Measurements from ENCODE around the gene PLET1. TPM values are rescaled to one million over a fixed set of nuclear protein-coding genes. Genes with fewer than 3 reads are reported as not detected.

Gene PLET1
- total RNA-seq, 6 donors from 2014 or later, result not detected

- Histone ChIP-seq H3K9me3 (no peaks in the 10 kb centered on the region), H3K4me1 (peaks cover 0 to 4% (median under 1%) of the 10 kb centered on the region in 4 donors), H3K27ac (no peak overlapping the region), H3K27me3 (no peaks in the 10 kb centered on the region), H3K36me3 (no peaks in the 10 kb centered on the region), H3K4me3 (no peak overlapping the region)
- ATAC-seq (ENCODE audit: low FRiP score in 2 of 2) (no peak), DNase-seq (no peak)
- WGBS, 2 donors, result 82 to 96% methylated on average over 1 of the region's 1 CpG
- no peak for TF ChIP-seq CTCF (IDR thresholded peaks at IDR 0.05)
- no peak for TF ChIP-seq POLR2A (IDR thresholded peaks at IDR 0.05)
- no peak for TF ChIP-seq EP300 (IDR thresholded peaks at IDR 0.05)
- TF ChIP-seq POLR2AphosphoS5 (IDR thresholded peaks at IDR 0.05), result no peak
Observed at GRCh38 chr11:112216561-112217105, 44.0 kb downstream of the PLET1 start.

GRCh38 chr11:112215621-112216020 lies 45.0 kb downstream of the PLET1 start:
- Histone ChIP-seq H3K27ac (no peak overlapping the region), H3K27me3 (no peaks in the 10 kb centered on the region), H3K9me3 (no peaks in the 10 kb centered on the region), H3K4me3 (no peak overlapping the region), H3K36me3 (no peaks in the 10 kb centered on the region), H3K4me1 (peaks cover 0 to 4% (median 0%) of the 10 kb centered on the region in 4 donors)
- 84 to 87% methylated on average over 6 of the region's 6 CpGs for WGBS, 2 donors
- DNase-seq (no peak), ATAC-seq (ENCODE audit: low FRiP score in 2 of 2) (no peak)
- TF ChIP-seq CTCF (IDR thresholded peaks at IDR 0.05) (no peak), EP300 (IDR thresholded peaks at IDR 0.05) (no peak), POLR2A (IDR thresholded peaks at IDR 0.05) (no peak), POLR2AphosphoS5 (IDR thresholded peaks at IDR 0.05) (no peak)

GRCh38 chr11:112213753-112214152 lies 46.9 kb downstream of the PLET1 start:
- Histone ChIP-seq H3K4me3 (no peak overlapping the region), H3K27me3 (no peaks in the 10 kb centered on the region), H3K27ac (no peak overlapping the region), H3K4me1 (no peaks in the 10 kb centered on the region), H3K9me3 (no peaks in the 10 kb centered on the region), H3K36me3 (no peaks in the 10 kb centered on the region)
- DNase-seq, result no peak
- WGBS, 2 donors, result 73 to 90% methylated on average over 4 of the region's 4 CpGs
- no peak for ATAC-seq (ENCODE audit: low FRiP score in 2 of 2)
- no peak for TF ChIP-seq POLR2A (IDR thresholded peaks at IDR 0.05)
- TF ChIP-seq CTCF (IDR thresholded peaks at IDR 0.05), result no peak
- TF ChIP-seq EP300 (IDR thresholded peaks at IDR 0.05), result no peak
- TF ChIP-seq POLR2AphosphoS5 (IDR thresholded peaks at IDR 0.05), result no peak

GRCh38 chr11:112212710-112213109 lies 48.0 kb downstream of the PLET1 start:
- Histone ChIP-seq H3K27ac (no peak overlapping the region), H3K4me1 (no peaks in the 10 kb centered on the region), H3K27me3 (no peaks in the 10 kb centered on the region), H3K36me3 (no peaks in the 10 kb centered on the region), H3K4me3 (no peak overlapping the region), H3K9me3 (no peaks in the 10 kb centered on the region)
- TF ChIP-seq POLR2AphosphoS5 (IDR thresholded peaks at IDR 0.05), result no peak
- no peak for TF ChIP-seq POLR2A (IDR thresholded peaks at IDR 0.05)
- TF ChIP-seq EP300 (IDR thresholded peaks at IDR 0.05), result no peak
- no peak for TF ChIP-seq CTCF (IDR thresholded peaks at IDR 0.05)
- DNase-seq (no peak), ATAC-seq (ENCODE audit: low FRiP score in 2 of 2) (no peak)

- Histone ChIP-seq H3K36me3 (no peaks in the 10 kb centered on the region), H3K27ac (no peak overlapping the region), H3K27me3 (no peaks in the 10 kb centered on the region), H3K4me3 (no peak overlapping the region), H3K9me3 (no peaks in the 10 kb centered on the region), H3K4me1 (no peaks in the 10 kb centered on the region)
- ATAC-seq (ENCODE audit: low FRiP score in 2 of 2) (no peak), DNase-seq (no peak)
- 96 to 99% methylated on average over 3 of the region's 3 CpGs for WGBS, 2 donors
- TF ChIP-seq POLR2AphosphoS5 (IDR thresholded peaks at IDR 0.05), result no peak
- TF ChIP-seq CTCF (IDR thresholded peaks at IDR 0.05), result no peak
- no peak for TF ChIP-seq EP300 (IDR thresholded peaks at IDR 0.05)
- TF ChIP-seq POLR2A (IDR thresholded peaks at IDR 0.05), result no peak
Observed at GRCh38 chr11:112212290-112212689, 48.4 kb downstream of the PLET1 start.
